GM12878 (cell line): ENCODE measurements around the gene TBC1D24. TPM values are rescaled to one million over a fixed set of nuclear protein-coding genes. Genes with fewer than 3 reads are reported as not detected.

Experiments
- ATAC-seq: fragments of 200-7000 bp; cut with Tn5 transposase; 3 replicates; pipeline ENCODE4 v1.9.1; 2020; ENCODE audit warnings: mild to moderate bottlenecking, moderate library complexity
- BruUV-seq: library from RNA; stranded (reverse); fragments of 400-500 nt; replicated peaks from 2 replicates; lab custom pipeline; 2021; lab: Mats Ljungman, UMichigan
- CTCF ChIA-PET: fragments of 300-600 bp; sonication (Branson Sonifier 250); formaldehyde crosslinking; extraction: SDS; loops from one replicate; lab custom pipeline; 2021; ENCODE audit warnings: inconsistent platforms; lab: Yijun Ruan, JAX
- POLR2A ChIA-PET: fragments of 350-600 bp; formaldehyde crosslinking; extraction: SDS; loops from one replicate; lab custom pipeline; 2021; ENCODE audit warnings: inconsistent platforms; lab: Charles Lee
- RAD21 ChIA-PET: fragments of 300-600 bp; sonication (Branson Sonifier 250); formaldehyde crosslinking; loops from one replicate; lab custom pipeline; 2023; ENCODE audit warnings: antibody characterized with exemption; ENCODE audit not compliant: unreplicated experiment; lab: Charles Lee
- SMC1A ChIA-PET: fragments of 300-600 bp; sonication (Branson Sonifier 250); formaldehyde crosslinking; loops from one replicate; lab custom pipeline; 2023; ENCODE audit not compliant: unreplicated experiment, uncharacterized antibody; lab: Charles Lee
- DNase-seq: peaks from one replicate; pipeline ENCODE4 v3.0.0-alpha.2; 2011; ENCODE audit warnings: low read depth, low spot score
- FAIRE-seq: peaks from 3 replicates; lab custom pipeline; 2011; peaks lifted over from hg19 to GRCh38; lab: Jason Lieb, UNC
- H2AFZ ChIP-seq: 2 replicates; pipeline ENCODE4 v1.6.0; 2011; ENCODE audit warnings: low read depth, low read length, control low read depth; ENCODE audit not compliant: control insufficient read depth
- H3K27ac ChIP-seq: 2 replicates; pipeline ENCODE4 v1.5.1; 2011; ENCODE audit warnings: control low read depth; ENCODE audit not compliant: control insufficient read depth, insufficient read depth
- H3K27me3 ChIP-seq, 2 experiments: replicated peaks in 1 of 2; 2 replicates each; pipeline versions ENCODE4 v1.6.0 to v1.6.1; 2011; ENCODE audit warnings: low read length in 1 of 2; ENCODE audit not compliant: control insufficient read depth in 2 of 2, insufficient read depth in 2 of 2
- H3K36me3 ChIP-seq, 2 experiments: 2 replicates each; pipeline ENCODE4 v1.5.1; 2011; ENCODE audit warnings: low read length in 1 of 2; ENCODE audit not compliant: control insufficient read depth in 2 of 2, insufficient read depth in 2 of 2
- H3K4me1 ChIP-seq: 2 replicates; pipeline ENCODE4 v1.6.1; 2011; ENCODE audit warnings: mild to moderate bottlenecking, low read length, moderate library complexity, mixed read lengths; ENCODE audit not compliant: control insufficient read depth, insufficient read depth
- H3K4me2 ChIP-seq: 2 replicates; pipeline ENCODE4 v1.6.0; 2011; ENCODE audit warnings: control low read depth; ENCODE audit not compliant: control insufficient read depth, insufficient read depth
- H3K4me3 ChIP-seq: fragments of 200-600 bp; sonication (generic); 2 replicates; pipeline ENCODE4 v1.5.1; 2016
- H3K79me2 ChIP-seq: 2 replicates; pipeline ENCODE4 v1.6.0; 2011; ENCODE audit warnings: low read length; ENCODE audit not compliant: control insufficient read depth, insufficient read depth
- H3K9ac ChIP-seq: 2 replicates; pipeline ENCODE4 v1.8.0; 2011; ENCODE audit warnings: low read length, control low read depth, mixed read lengths; ENCODE audit not compliant: control insufficient read depth, insufficient read depth
- H3K9me3 ChIP-seq: replicated peaks from 3 replicates; pipeline ENCODE4 v1.5.1; 2011; ENCODE audit warnings: mild to moderate bottlenecking, low read length; ENCODE audit not compliant: control insufficient read depth, insufficient read depth
- H4K20me1 ChIP-seq: 2 replicates; pipeline ENCODE4 v1.6.0; 2011; ENCODE audit not compliant: control insufficient read depth, insufficient read depth
- CEBPB ChIP-seq, 2 experiments: fragments of 150-350 bp in 1 of 2; IDR thresholded peaks; 2 replicates each; pipeline ENCODE4 v1.6.1; 2012 to 2014; ENCODE audit warnings: low read depth in 2 of 2, low read length in 2 of 2, borderline replicate concordance in 1 of 2, inconsistent platforms in 1 of 2
- EZH2 ChIP-seq: IDR thresholded peaks from 2 replicates; pipeline ENCODE4 v1.6.1; 2012; ENCODE audit warnings: low read depth, mild to moderate bottlenecking, control low read depth, inconsistent platforms, low read length, borderline replicate concordance; ENCODE audit not compliant: control insufficient read depth
- FOXM1 ChIP-seq: IDR thresholded peaks from 2 replicates; pipeline ENCODE4 v1.6.1; 2012; ENCODE audit warnings: low read depth, mild to moderate bottlenecking, inconsistent platforms, low read length, moderate library complexity
- IKZF1 ChIP-seq: fragments of 450-650 bp; conservative IDR thresholded peaks from 2 replicates; pipeline ENCODE4 v1.6.1; 2017; ENCODE audit warnings: antibody characterized with exemption, mild to moderate bottlenecking
- IRF4 ChIP-seq: IDR thresholded peaks from 2 replicates; pipeline ENCODE4 v1.6.1; 2011; ENCODE audit warnings: low read depth, low read length
- KAT2A ChIP-seq: conservative IDR thresholded peaks from 2 replicates; pipeline ENCODE4 v1.6.1; 2011; ENCODE audit warnings: low read depth, low read length; ENCODE audit not compliant: control insufficient read depth
- LARP7 ChIP-seq: fragments of 450-650 bp; IDR thresholded peaks from 2 replicates; pipeline ENCODE4 v1.6.1; 2017; ENCODE audit warnings: mild to moderate bottlenecking
- PML ChIP-seq: IDR thresholded peaks from 2 replicates; pipeline ENCODE4 v1.6.1; 2012; ENCODE audit warnings: low read length, inconsistent platforms
- RELA ChIP-seq: fragments of 450-650 bp; IDR thresholded peaks from 2 replicates; pipeline ENCODE4 v1.8.0; 2014; ENCODE audit warnings: borderline replicate concordance; ENCODE audit not compliant: partially characterized antibody
- RFX5 ChIP-seq: IDR thresholded peaks from 2 replicates; pipeline ENCODE4 v1.6.1; 2011; ENCODE audit warnings: low read depth, low read length, improper control_type of control experiment
- SMAD1 ChIP-seq: fragments of 450-650 bp; IDR thresholded peaks from 2 replicates; pipeline ENCODE4 v1.6.1; 2018; ENCODE audit warnings: mild to moderate bottlenecking, low read depth; ENCODE audit not compliant: partially characterized antibody
- WGBS: methylation state at CpG from one replicate; pipeline ENCODE4 v1.1.6; 2016; ENCODE audit warnings: low lambda C conversion rate; ENCODE audit not compliant: insufficient replicate concordance, insufficient coverage; ENCODE audit errors: missing lambda C conversion rate; 5-methylcytosine and 5-hydroxymethylcytosine counted together
- in situ Hi-C: fragments of 300-500 bp; cut with MboI; formaldehyde crosslinking; loops from 9 replicates; pipeline ENCODE4 v1.14.3; 2018; ENCODE audit warnings: mixed read lengths
- intact Hi-C: fragments of 100-400 bp; cut with micrococcal nuclease; formaldehyde crosslinking; loops from one replicate; pipeline ENCODE4 v1.14.2; 2022; ENCODE audit not compliant: unreplicated experiment
- polyA plus RNA-seq, 11 experiments: library from polyadenylated mRNA; depleted of rRNA in 4 of 11; unstranded in 6 of 11; stranded (reverse) in 5 of 11; fragments of >200 nt; fragmentation: Nextera tagmentation in 4 of 11; fragmentation: Illumina TruSeq in 1 of 11; extraction: Ambion mirVana in 4 of 11; extraction: Trizol in 1 of 11; gene quantifications; 1 replicate in 1 of 11; 2 replicates in 10 of 11; pipeline versions ENCODE4 v1.2.1 to v1.2.3, GENCODE V29; 2011 to 2016; ENCODE audit warnings: inconsistent platforms in 2 of 11, missing spikeins in 2 of 11, low read depth in 1 of 11
- total RNA-seq, 4 experiments: library from RNA; depleted of rRNA in 3 of 4; stranded (reverse); fragments of >200 nt in 3 of 4; fragmentation: Illumina TruSeq in 1 of 4; extraction: Trizol in 1 of 4; gene quantifications; 2 replicates each; pipeline versions ENCODE4 v1.2.1 to v1.2.3, GENCODE V29; 2013 to 2021
- TF ChIP-seq, protein P1 (sequence below): IDR thresholded peaks from 2 replicates; pipeline ENCODE4 v1.6.1; 2011; ENCODE audit warnings: borderline replicate concordance, low read depth, mild to moderate bottlenecking, moderate library complexity, low read length; ENCODE audit not compliant: insufficient read depth, poor library complexity, severe bottlenecking
- TF ChIP-seq, protein P2 (sequence below): IDR thresholded peaks from 2 replicates; pipeline ENCODE4 v1.6.1; 2011; ENCODE audit warnings: low read depth, low read length, improper control_type of control experiment, borderline replicate concordance

Gene TBC1D24
- total and polyA plus RNA-seq, 10 of the 15 experiments (the other 5 are each of a cell fraction or from before 2014, with no cell fraction given): 1.1 to 9.6 (median 4.5) TPM

DNA sequence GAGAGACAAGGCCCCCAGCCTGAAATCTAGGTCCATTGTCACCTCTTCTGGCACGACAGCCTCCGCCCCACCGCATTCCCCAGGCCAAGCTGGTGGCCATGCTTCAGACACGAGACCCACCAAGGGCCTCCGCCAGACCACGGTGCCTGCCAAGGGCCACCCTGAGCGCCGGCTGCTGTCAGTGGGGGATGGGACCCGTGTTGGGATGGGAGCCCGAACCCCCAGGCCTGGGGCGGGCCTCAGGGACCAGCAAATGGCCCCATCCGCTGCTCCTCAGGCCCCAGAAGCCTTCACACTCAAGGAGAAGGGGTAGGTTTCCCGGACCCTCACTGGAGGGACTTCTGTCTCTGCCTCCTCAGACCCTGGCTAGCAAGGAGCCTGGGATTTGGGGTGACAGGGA is 14.0 kb upstream of the TBC1D24 start:
- 79% methylated on average over 13 of the region's 13 CpGs for WGBS
- BruUV-seq: no TSS peak
- Histone ChIP-seq H3K4me2 (peak overlapping the region; percentile 96), H3K27me3 (no peaks in the 10 kb centered on the region), H3K27ac (no peak overlapping the region), H2AFZ (no peak overlapping the region), H3K9me3 (no peaks in the 10 kb centered on the region), H3K79me2 (peaks cover 6% of the 10 kb centered on the region), H4K20me1 (no peaks in the 10 kb centered on the region), H3K4me1 (peaks cover 8% of the 10 kb centered on the region; the same call in 1 of the 2 replicates), H3K9ac (peak overlapping the region; percentile 58), H3K36me3 (peaks cover 5 to 13% of the 10 kb centered on the region in 2 experiments; a peak in 3 of 4 replicates), H3K4me3 (peak overlapping the region; percentile 73)
- no peak for FAIRE-seq
- DNase-seq: no peak
- POLR2A ChIA-PET: interaction anchor here (1.4 kb wide), 1 partner anchor 64 kb away, joined by 3 read pairs; no protein-coding TSS in a partner anchor
- RAD21 ChIA-PET: interaction anchor here (1.5 to 2.4 kb wide), 2 partner anchors 14 to 27 kb away, joined by 5 to 8 read pairs; partner anchors contain the start of gene TBC1D24
- ATAC-seq: no peak
- SMC1A ChIA-PET: no interaction called here
- in situ Hi-C loops (no loop called here), intact Hi-C loops (no loop called here)
- CTCF ChIA-PET: interaction anchor here (0.6 to 2.2 kb wide), 2 partner anchors 8 to 74 kb away, joined by 3 to 5 read pairs; no protein-coding TSS in a partner anchor
- TF ChIP-seq, protein P1, sequence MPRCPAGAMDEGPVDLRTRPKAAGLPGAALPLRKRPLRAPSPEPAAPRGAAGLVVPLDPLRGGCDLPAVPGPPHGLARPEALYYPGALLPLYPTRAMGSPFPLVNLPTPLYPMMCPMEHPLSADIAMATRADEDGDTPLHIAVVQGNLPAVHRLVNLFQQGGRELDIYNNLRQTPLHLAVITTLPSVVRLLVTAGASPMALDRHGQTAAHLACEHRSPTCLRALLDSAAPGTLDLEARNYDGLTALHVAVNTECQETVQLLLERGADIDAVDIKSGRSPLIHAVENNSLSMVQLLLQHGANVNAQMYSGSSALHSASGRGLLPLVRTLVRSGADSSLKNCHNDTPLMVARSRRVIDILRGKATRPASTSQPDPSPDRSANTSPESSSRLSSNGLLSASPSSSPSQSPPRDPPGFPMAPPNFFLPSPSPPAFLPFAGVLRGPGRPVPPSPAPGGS: no peak
- no peak for TF ChIP-seq IKZF1
- no peak for TF ChIP-seq KAT2A
- TF ChIP-seq RFX5: no peak
- TF ChIP-seq PML: no peak
- TF ChIP-seq RELA: no peak
- no peak for TF ChIP-seq IRF4
- TF ChIP-seq EZH2: no peak
- TF ChIP-seq LARP7: no peak
- TF ChIP-seq SMAD1: no peak
- TF ChIP-seq FOXM1: no peak
- TF ChIP-seq, protein P2, sequence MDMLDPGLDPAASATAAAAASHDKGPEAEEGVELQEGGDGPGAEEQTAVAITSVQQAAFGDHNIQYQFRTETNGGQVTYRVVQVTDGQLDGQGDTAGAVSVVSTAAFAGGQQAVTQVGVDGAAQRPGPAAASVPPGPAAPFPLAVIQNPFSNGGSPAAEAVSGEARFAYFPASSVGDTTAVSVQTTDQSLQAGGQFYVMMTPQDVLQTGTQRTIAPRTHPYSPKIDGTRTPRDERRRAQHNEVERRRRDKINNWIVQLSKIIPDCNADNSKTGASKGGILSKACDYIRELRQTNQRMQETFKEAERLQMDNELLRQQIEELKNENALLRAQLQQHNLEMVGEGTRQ: no peak
- no peak for TF ChIP-seq CEBPB (IDR thresholded peaks at IDR 0.05; ENCODE audit: borderline replicate concordance in 1 of 2, low read depth in 2 of 2, low read length in 2 of 2)
